HepG2 (cell line): ENCODE measurements around the gene HTRA2. TPM values are rescaled to one million over a fixed set of nuclear protein-coding genes. Genes with fewer than 3 reads are reported as not detected.

ENCODE experiments used
- ARNTL ChIP-seq: sonication (generic); formaldehyde crosslinking; IDR thresholded peaks from 2 replicates; pipeline ENCODE4 v1.4.0; 2020; ENCODE audit warnings: mild to moderate bottlenecking, missing genetic modification reagents
- KDM2A ChIP-seq: sonication (generic); formaldehyde crosslinking; IDR thresholded peaks from 2 replicates; pipeline ENCODE4 v1.4.0; 2020; ENCODE audit warnings: low read depth, missing genetic modification reagents, borderline replicate concordance
- KLF11 ChIP-seq: IDR thresholded peaks from 2 replicates; pipeline ENCODE4 v1.6.1; 2016; ENCODE audit warnings: missing compliant biosample characterization
- LBX2 ChIP-seq: sonication (generic); formaldehyde crosslinking; IDR thresholded peaks from 2 replicates; pipeline ENCODE4 v1.5.0; 2020; ENCODE audit warnings: missing genetic modification reagents, mild to moderate bottlenecking, borderline replicate concordance
- MIER3 ChIP-seq: IDR thresholded peaks from 2 replicates; pipeline ENCODE4 v1.6.1; 2016; ENCODE audit warnings: missing compliant biosample characterization, borderline replicate concordance
- NCOA1 ChIP-seq: sonication (generic); formaldehyde crosslinking; IDR thresholded peaks from 2 replicates; pipeline ENCODE4 v1.9.0; 2021; ENCODE audit warnings: missing genetic modification reagents
- RERE ChIP-seq: IDR thresholded peaks from 2 replicates; pipeline ENCODE4 v1.6.1; 2016; ENCODE audit warnings: low read depth, missing genetic modification reagents, missing compliant biosample characterization
- RFX3 ChIP-seq: IDR thresholded peaks from 2 replicates; pipeline ENCODE4 v1.6.1; 2016; ENCODE audit warnings: missing biosample characterization, missing genetic modification reagents
- RNF219 ChIP-seq: sonication (generic); formaldehyde crosslinking; IDR thresholded peaks from 2 replicates; pipeline ENCODE4 v1.5.0; 2020; ENCODE audit warnings: mild to moderate bottlenecking, missing genetic modification reagents
- SNAPC2 ChIP-seq: sonication (generic); formaldehyde crosslinking; IDR thresholded peaks from 2 replicates; pipeline ENCODE4 v1.8.1; 2022; ENCODE audit warnings: mild to moderate bottlenecking, missing genetic modification reagents
- SUZ12 ChIP-seq: fragments of 150-350 bp; IDR thresholded peaks from 2 replicates; pipeline ENCODE4 v1.6.1; 2014; ENCODE audit warnings: low read depth, low read length
- THAP11 ChIP-seq: IDR thresholded peaks from 2 replicates; pipeline ENCODE4 v1.6.1; 2016; ENCODE audit warnings: missing biosample characterization, missing genetic modification reagents
- TP53 ChIP-seq: sonication (generic); formaldehyde crosslinking; conservative IDR thresholded peaks from 2 replicates; pipeline ENCODE4 v1.4.0; 2020; ENCODE audit warnings: missing genetic modification reagents
- UBTF ChIP-seq: sonication (generic); formaldehyde crosslinking; IDR thresholded peaks from 2 replicates; pipeline ENCODE4 v1.4.0; 2020; ENCODE audit warnings: mild to moderate bottlenecking, missing genetic modification reagents
- ZBTB37 ChIP-seq: sonication (generic); formaldehyde crosslinking; IDR thresholded peaks from 2 replicates; pipeline ENCODE4 v1.4.0; 2020; ENCODE audit warnings: mild to moderate bottlenecking, missing genetic modification reagents
- ZFP36L2 ChIP-seq: sonication (generic); formaldehyde crosslinking; IDR thresholded peaks from 2 replicates; pipeline ENCODE4 v1.4.0; 2020; ENCODE audit warnings: missing genetic modification reagents
- ZNF205 ChIP-seq: IDR thresholded peaks from 2 replicates; pipeline ENCODE4 v1.6.1; 2018; ENCODE audit warnings: missing biosample characterization, missing genetic modification reagents
- polyA plus RNA-seq, 8 experiments: library from polyadenylated mRNA; depleted of rRNA in 3 of 8; stranded (reverse) in 7 of 8; unstranded in 1 of 8; fragments of >200 nt; fragmentation: Illumina TruSeq in 4 of 8; extraction: Trizol in 4 of 8; gene quantifications; 2 replicates each; pipeline versions ENCODE4 v1.2.1 to v1.2.3, GENCODE V29; 2011 to 2016; ENCODE audit warnings: low read depth in 4 of 8, missing spikeins in 1 of 8, mixed read lengths in 1 of 8; ENCODE audit not compliant: insufficient read depth in 1 of 8
- total RNA-seq, 5 experiments: library from RNA; depleted of rRNA; stranded (reverse); fragments of >200 nt; fragmentation: Illumina TruSeq; extraction: Trizol; gene quantifications; 2 replicates each; pipeline ENCODE4 v1.2.3, GENCODE V29; 2016; ENCODE audit warnings: low read depth in 1 of 5

HTRA2 gene
- total and polyA plus RNA-seq, 2 of the 13 experiments (the other 11 are each of a cell fraction or from before 2014, with no cell fraction given): 47.7 to 50.3 TPM

GRCh38 chr2:74525717-74526648 lies 3.8 kb upstream of the HTRA2 start, which contains the start of gene DQX1 (continued):
- TF ChIP-seq RERE (CRISPR knock-in tag): peak; percentile 10; the same call in 1 of the 2 replicates
- TF ChIP-seq ZFP36L2 (CRISPR knock-in tag): no peak
- peak; percentile 83; the same call in 1 of the 2 replicates for TF ChIP-seq MIER3
- TF ChIP-seq RNF219: no peak
- TF ChIP-seq SUZ12: peak; percentile 75
- peak; percentile 99 for TF ChIP-seq THAP11
- TF ChIP-seq KDM2A (CRISPR knock-in tag): peak; percentile 81
- TF ChIP-seq SNAPC2: no peak
- no peak for TF ChIP-seq LBX2 (CRISPR knock-in tag)
- TF ChIP-seq TP53: no peak
- TF ChIP-seq ZBTB37: no peak
- peak; percentile 46; the same call in 1 of the 2 replicates for TF ChIP-seq UBTF (CRISPR knock-in tag)
- 0 out of 2 replicates have a peak, but pooled peaks have one; percentile 40 for TF ChIP-seq ZNF205 (CRISPR knock-in tag)
- peak; percentile 32; the same call in 1 of the 2 replicates for TF ChIP-seq KLF11
- TF ChIP-seq ARNTL (CRISPR knock-in tag): no peak
- no peak for TF ChIP-seq NCOA1 (CRISPR knock-in tag)
- no peak for TF ChIP-seq RFX3
